ACC112 (cell line): ENCODE data around the gene IFNGR2.

Experiments used
- H2AFZ ChIP-seq: fragments of 200-600 bp; sonication (generic); one replicate; pipeline ENCODE4 v1.6.0; 2017; ENCODE audit warnings: antibody characterized with exemption, low read length; ENCODE audit not compliant: unreplicated experiment
- H3K27ac ChIP-seq: fragments of 200-600 bp; sonication (generic); 2 replicates; pipeline ENCODE4 v1.5.1; 2014; ENCODE audit warnings: low read depth, mild to moderate bottlenecking, antibody characterized with exemption, low read length, moderate library complexity
- H3K27me3 ChIP-seq: fragments of 200-600 bp; sonication (generic); 2 replicates; pipeline ENCODE4 v1.6.1; 2014; ENCODE audit warnings: mild to moderate bottlenecking, antibody characterized with exemption, low read length, moderate library complexity, mixed read lengths; ENCODE audit not compliant: insufficient read depth
- H3K36me3 ChIP-seq: fragments of 200-600 bp; sonication (generic); 2 replicates; pipeline ENCODE4 v1.6.1; 2016; ENCODE audit warnings: mild to moderate bottlenecking, antibody characterized with exemption, low read length, moderate library complexity, mixed read lengths; ENCODE audit not compliant: insufficient read depth
- H3K4me1 ChIP-seq: fragments of 200-600 bp; sonication (generic); one replicate; pipeline ENCODE4 v1.6.1; 2016; ENCODE audit warnings: low read length, mixed read lengths; ENCODE audit not compliant: insufficient read depth, unreplicated experiment, control insufficient read depth
- H3K4me3 ChIP-seq: fragments of 200-600 bp; sonication (generic); 2 replicates; pipeline ENCODE4 v1.5.1; 2014; ENCODE audit warnings: mild to moderate bottlenecking, low read depth, low read length
- H3K79me2 ChIP-seq: fragments of 200-600 bp; sonication (generic); one replicate; pipeline ENCODE4 v1.6.0; 2016; ENCODE audit warnings: low read length; ENCODE audit not compliant: control insufficient read depth, unreplicated experiment, insufficient read depth

Gene IFNGR2

DNA sequence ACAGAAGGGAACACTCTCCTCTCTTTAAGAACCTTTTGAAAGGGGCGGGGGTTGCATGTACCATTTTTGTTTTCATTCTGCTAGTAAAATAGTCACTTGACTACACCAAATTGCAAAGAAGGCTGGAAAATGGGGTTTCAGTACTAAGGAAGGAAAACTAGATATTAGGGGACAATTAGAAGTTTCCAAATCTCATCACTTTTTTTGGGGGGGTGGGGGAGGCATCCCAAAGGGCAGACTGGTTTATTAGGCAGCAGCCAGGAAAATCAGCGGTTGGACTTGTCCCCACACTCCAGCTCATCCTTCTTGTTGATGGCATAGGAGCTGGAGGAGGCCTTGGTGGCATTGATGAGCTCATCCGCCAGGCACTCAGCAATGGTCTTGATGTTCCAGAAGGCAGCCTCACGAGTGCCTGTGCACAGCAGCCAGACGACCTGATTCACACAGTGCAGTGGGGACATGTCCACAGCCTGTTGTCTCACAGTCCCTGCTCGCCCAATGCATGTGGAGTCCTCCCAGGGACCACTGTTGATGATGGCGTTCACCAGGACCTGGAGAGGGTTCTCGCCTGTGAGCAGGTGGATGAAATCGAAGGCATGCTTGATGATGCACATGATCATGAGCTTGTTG is 78.2 kb downstream of the IFNGR2 start:
- H2AFZ ChIP-seq, result no peak overlapping the region
- H3K79me2 ChIP-seq, result peaks cover 7% of the 10 kb centered on the region
- peaks cover 5% of the 10 kb centered on the region for H3K4me1 ChIP-seq
- no peaks in the 10 kb centered on the region for H3K27me3 ChIP-seq
- no peak overlapping the region for H3K27ac ChIP-seq
- no peaks in the 10 kb centered on the region for H3K36me3 ChIP-seq
- H3K4me3 ChIP-seq, result peak overlapping the region; percentile 84; the same call in 1 of the 2 replicates
